WERI-Rb-1 (cell line): Measurements from ENCODE around the gene REPS2.

Experiments used
- DNase-seq: peaks from one replicate; pipeline ENCODE4 v3.0.0-alpha.2; 2020
- H3K27ac ChIP-seq: fragments of 250-450 bp; sonication (Bioruptor Pico); 2 replicates; pipeline ENCODE4 v1.5.1; 2020; ENCODE audit warnings: mild to moderate bottlenecking, moderate library complexity
- H3K27me3 ChIP-seq: fragments of 250-450 bp; sonication (Bioruptor Pico); 2 replicates; pipeline ENCODE4 v1.5.1; 2021; ENCODE audit warnings: mild to moderate bottlenecking, low read depth, moderate library complexity; ENCODE audit not compliant: insufficient read depth, severe bottlenecking
- H3K36me3 ChIP-seq: fragments of 250-450 bp; sonication (Bioruptor Pico); 2 replicates; pipeline ENCODE4 v1.5.1; 2020; ENCODE audit warnings: mild to moderate bottlenecking, moderate library complexity
- H3K4me3 ChIP-seq: 2 replicates; pipeline ENCODE4 v1.5.1; 2011; ENCODE audit warnings: low read depth, mild to moderate bottlenecking, control low read depth, low read length
- H3K9me3 ChIP-seq: fragments of 250-450 bp; sonication (Bioruptor Pico); 2 replicates; pipeline ENCODE4 v1.5.1; 2021; ENCODE audit warnings: mild to moderate bottlenecking, moderate library complexity; ENCODE audit not compliant: severe bottlenecking
- CTCF ChIP-seq: IDR thresholded peaks from 2 replicates; pipeline ENCODE4 v1.5.1; 2011; ENCODE audit warnings: low read depth, mild to moderate bottlenecking, control low read depth, inconsistent platforms, low read length

The REPS2 gene

GRCh38 chrX:16986169-16986568 lies 39.7 kb downstream of the REPS2 start:
- Histone ChIP-seq H3K9me3 (peaks cover 2% of the 10 kb centered on the region), H3K27me3 (peaks cover 1% of the 10 kb centered on the region), H3K27ac (no peak overlapping the region), H3K36me3 (no peaks in the 10 kb centered on the region), H3K4me3 (no peak overlapping the region)
- DNase-seq: no peak
- no peak for TF ChIP-seq CTCF

GRCh38 chrX:16989750-16990149 lies 43.3 kb downstream of the REPS2 start:
- DNase-seq: no peak
- peaks cover 2% of the 10 kb centered on the region for H3K9me3 ChIP-seq
- no peak for TF ChIP-seq CTCF
- no peak overlapping the region for H3K27ac ChIP-seq
- H3K4me3 ChIP-seq: no peak overlapping the region
- H3K36me3 ChIP-seq: no peaks in the 10 kb centered on the region
- H3K27me3 ChIP-seq: peaks cover 9% of the 10 kb centered on the region

- no peak for TF ChIP-seq CTCF
These were observed 44.4 kb downstream of the REPS2 start for GRCh38 chrX:16990839-16991238.

GRCh38 chrX:16992445-16992844 lies 46.0 kb downstream of the REPS2 start:
- TF ChIP-seq CTCF: no peak
- peaks cover 11% of the 10 kb centered on the region for H3K27me3 ChIP-seq
- no peaks in the 10 kb centered on the region for H3K36me3 ChIP-seq
- DNase-seq: no peak
- H3K27ac ChIP-seq: no peak overlapping the region
- peaks cover 2% of the 10 kb centered on the region for H3K9me3 ChIP-seq
- H3K4me3 ChIP-seq: no peak overlapping the region

More at GRCh38 chrX:16990839-16991238, 44.4 kb downstream of the REPS2 start:
- Histone ChIP-seq H3K27me3 (peaks cover 11% of the 10 kb centered on the region), H3K9me3 (peaks cover 2% of the 10 kb centered on the region), H3K4me3 (no peak overlapping the region), H3K36me3 (no peaks in the 10 kb centered on the region), H3K27ac (no peak overlapping the region)
- DNase-seq: no peak

- DNase-seq: no peak
- Histone ChIP-seq H3K27me3 (peaks cover 11% of the 10 kb centered on the region), H3K9me3 (peaks cover 2% of the 10 kb centered on the region)
These were observed 46.5 kb downstream of the REPS2 start for GRCh38 chrX:16992951-16993350.

More at GRCh38 chrX:16992951-16993350, 46.5 kb downstream of the REPS2 start:
- no peak for TF ChIP-seq CTCF
- Histone ChIP-seq H3K36me3 (no peaks in the 10 kb centered on the region), H3K4me3 (no peak overlapping the region), H3K27ac (no peak overlapping the region)
